AG04449 (cell line): ENCODE measurements around the gene MAGEB1.

Experiments
- CTCF ChIA-PET: fragments of 350-600 bp; formaldehyde crosslinking; extraction: SDS; loops from one replicate; lab custom pipeline; 2021; ENCODE audit warnings: antibody characterized with exemption; lab: Yijun Ruan, JAX
- POLR2A ChIA-PET: fragments of 400-600, 350-600 bp; formaldehyde crosslinking; extraction: SDS; loops from one replicate; lab custom pipeline; 2020; ENCODE audit warnings: antibody characterized with exemption, inconsistent platforms; lab: Yijun Ruan, JAX
- DNase-seq: peaks from one replicate; pipeline ENCODE4 v3.0.0-alpha.2; 2010; ENCODE audit warnings: low read depth, low spot score
- H3K4me3 ChIP-seq: 2 replicates; pipeline ENCODE4 v1.5.1; 2011; ENCODE audit warnings: low read depth, mild to moderate bottlenecking, control low read depth, low read length
- CTCF ChIP-seq: IDR thresholded peaks from one replicate; pipeline ENCODE4 v1.5.1; 2011; ENCODE audit warnings: mild to moderate bottlenecking, moderate library complexity, low read length, control low read depth, inconsistent platforms; ENCODE audit not compliant: insufficient read depth; ENCODE audit errors: missing control alignments

MAGEB1 gene

GRCh38 chrX:30280428-30280827, 33.5 kb downstream of the MAGEB1 start:
- no peak overlapping the region for H3K4me3 ChIP-seq
- TF ChIP-seq CTCF: no peak
- ChIA-PET POLR2A (no interaction called here), CTCF (no interaction called here)
- no peak for DNase-seq

GRCh38 chrX:30282527-30282926, 35.6 kb downstream of the MAGEB1 start:
- CTCF ChIA-PET: interaction anchor here (1.0 kb wide), 1 partner anchor 9 kb away, joined by 3 read pairs; no protein-coding TSS in a partner anchor
- no peak overlapping the region for H3K4me3 ChIP-seq
- DNase-seq: no peak
- TF ChIP-seq CTCF: no peak
- POLR2A ChIA-PET: no interaction called here

- CTCF ChIA-PET: interaction anchor here (1.0 to 1.3 kb wide), 2 partner anchors 9 to 10 kb away, joined by 3 read pairs; no protein-coding TSS in a partner anchor
- POLR2A ChIA-PET: no interaction called here
- no peak for TF ChIP-seq CTCF
- peak; percentile 36 for DNase-seq
- no peak overlapping the region for H3K4me3 ChIP-seq
These were observed 36.7 kb downstream of the MAGEB1 start for GRCh38 chrX:30283456-30284200.

DNA sequence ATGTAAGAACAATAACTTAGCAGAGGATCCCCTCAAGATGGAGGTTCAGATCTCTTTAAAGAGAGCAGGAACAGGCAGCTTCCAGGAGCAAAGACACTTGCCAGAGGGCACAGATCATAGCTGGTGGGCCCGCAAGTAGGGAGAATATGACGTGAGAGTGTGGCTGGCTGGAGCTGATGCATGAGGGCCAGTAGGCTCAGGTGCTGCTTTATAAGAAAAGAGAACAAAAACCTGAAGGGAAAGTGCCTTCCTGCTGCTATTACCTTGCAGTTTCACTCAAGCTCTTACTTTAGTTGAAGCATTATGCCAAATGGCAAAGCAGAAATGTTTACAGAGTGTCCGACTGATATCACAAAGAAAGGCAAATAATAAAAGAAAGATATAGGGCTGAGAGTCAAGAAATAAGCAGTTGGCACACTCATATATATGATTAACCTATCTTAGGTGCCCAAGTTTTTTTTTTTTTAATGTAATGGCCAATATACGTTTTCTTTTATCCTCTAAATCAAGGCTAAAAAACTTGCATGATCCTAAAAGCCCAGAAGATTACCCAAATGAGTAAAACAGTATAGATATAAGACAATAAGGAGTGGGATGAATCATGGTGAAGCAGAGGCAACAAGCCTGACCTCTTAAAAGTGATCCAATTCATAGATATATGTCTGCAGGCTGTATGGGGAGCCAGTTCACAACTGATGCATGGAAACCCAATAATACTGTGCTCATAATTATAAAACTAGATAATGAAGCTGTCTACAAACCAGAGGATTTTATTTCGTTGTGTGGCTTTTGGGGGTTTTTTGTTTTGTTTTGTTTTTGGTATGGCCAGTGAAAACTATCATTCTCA, 49.7 kb downstream of the MAGEB1 start:
- H3K4me3 ChIP-seq: no peak overlapping the region
- no peak for TF ChIP-seq CTCF
- DNase-seq: no peak
- CTCF ChIA-PET: no interaction called here
- POLR2A ChIA-PET: no interaction called here

GRCh38 chrX:30301208-30301607, 54.3 kb downstream of the MAGEB1 start:
- ChIA-PET CTCF (no interaction called here), POLR2A (no interaction called here)
- TF ChIP-seq CTCF: no peak
- DNase-seq: no peak
- no peak overlapping the region for H3K4me3 ChIP-seq
